Astrocyte (in vitro differentiated cells and primary cell): ENCODE results near the gene GYG1. TPM values are rescaled to one million over a fixed set of nuclear protein-coding genes. Genes with fewer than 3 reads are reported as not detected.

ENCODE experiments used
- DNase-seq: peaks from one replicate; pipeline ENCODE4 v3.0.0-alpha.2; 2010; ENCODE audit warnings: low read depth
- FAIRE-seq: peaks from 2 replicates; lab custom pipeline; 2011; peaks lifted over from hg19 to GRCh38; lab: Jason Lieb, UNC
- H2AFZ ChIP-seq: 2 replicates; pipeline ENCODE4 v1.6.0; 2012; ENCODE audit warnings: low read depth, low read length, inconsistent platforms
- H3K27ac ChIP-seq: 2 replicates; pipeline ENCODE4 v1.5.1; 2011; ENCODE audit warnings: low read depth, low read length, inconsistent platforms
- H3K27me3 ChIP-seq: 2 replicates; pipeline ENCODE4 v1.6.0; 2011; ENCODE audit warnings: low read length, inconsistent platforms; ENCODE audit not compliant: insufficient read depth
- H3K36me3 ChIP-seq: 2 replicates; pipeline ENCODE4 v1.5.1; 2011; ENCODE audit warnings: low read length, inconsistent platforms; ENCODE audit not compliant: insufficient read depth
- H3K4me1 ChIP-seq: 2 replicates; pipeline ENCODE4 v1.5.1; 2011; ENCODE audit warnings: low read length, inconsistent platforms; ENCODE audit not compliant: insufficient read depth
- H3K4me2 ChIP-seq: 2 replicates; pipeline ENCODE4 v1.6.0; 2012; ENCODE audit warnings: low read length, inconsistent platforms
- H3K4me3 ChIP-seq: 2 replicates; pipeline ENCODE4 v1.5.1; 2011; ENCODE audit warnings: low read depth, mild to moderate bottlenecking, low read length, inconsistent platforms; ENCODE audit not compliant: insufficient read depth
- H3K79me2 ChIP-seq: 2 replicates; pipeline ENCODE4 v1.6.0; 2012; ENCODE audit warnings: mild to moderate bottlenecking, low read length, inconsistent platforms; ENCODE audit not compliant: insufficient read depth
- H3K9ac ChIP-seq: 2 replicates; pipeline ENCODE4 v1.6.0; 2012; ENCODE audit warnings: mild to moderate bottlenecking, low read length, inconsistent platforms
- H3K9me3 ChIP-seq: 2 replicates; pipeline ENCODE4 v1.5.1; 2012; ENCODE audit warnings: low read depth, mild to moderate bottlenecking, low read length, inconsistent platforms; ENCODE audit not compliant: insufficient read depth
- H4K20me1 ChIP-seq: 2 replicates; pipeline ENCODE4 v1.6.0; 2012; ENCODE audit warnings: low read length, inconsistent platforms; ENCODE audit not compliant: insufficient read depth
- H3K27ac Mint-ChIP-seq: one replicate; pipeline ENCODE4 v1.8.0; 2021; ENCODE audit warnings: mild to moderate bottlenecking, mixed read lengths; ENCODE audit not compliant: unreplicated experiment
- H3K27me3 Mint-ChIP-seq: one replicate; pipeline ENCODE4 v1.8.0; 2021; ENCODE audit warnings: low read depth, mixed read lengths; ENCODE audit not compliant: unreplicated experiment
- H3K36me3 Mint-ChIP-seq: one replicate; pipeline ENCODE4 v1.8.0; 2021; ENCODE audit warnings: low read depth, mixed read lengths; ENCODE audit not compliant: unreplicated experiment
- H3K4me1 Mint-ChIP-seq: one replicate; pipeline ENCODE4 v1.8.0; 2021; ENCODE audit warnings: low read depth, mixed read lengths; ENCODE audit not compliant: unreplicated experiment
- H3K4me3 Mint-ChIP-seq: one replicate; pipeline ENCODE4 v1.8.0; 2021; ENCODE audit warnings: mild to moderate bottlenecking, moderate library complexity, mixed read lengths; ENCODE audit not compliant: unreplicated experiment
- H3K9me3 Mint-ChIP-seq: one replicate; pipeline ENCODE4 v1.8.0; 2021; ENCODE audit warnings: mild to moderate bottlenecking, mixed read lengths; ENCODE audit not compliant: unreplicated experiment
- EZH2 ChIP-seq: IDR thresholded peaks from 2 replicates; pipeline ENCODE4 v1.6.1; 2012; ENCODE audit warnings: mild to moderate bottlenecking, low read length, inconsistent platforms; ENCODE audit not compliant: insufficient read depth
- total RNA-seq: library from RNA; stranded (reverse); gene quantifications from 2 replicates; pipeline ENCODE4 v1.2.1, GENCODE V29; 2021
- TF ChIP-seq, protein P1 (sequence below): IDR thresholded peaks from 2 replicates; pipeline ENCODE4 v1.5.1; 2011; ENCODE audit warnings: low read depth, mild to moderate bottlenecking, inconsistent platforms, low read length, moderate library complexity; ENCODE audit not compliant: insufficient read depth

GYG1 gene
- total RNA-seq, 1 donor from 2014 or later, result 41.9 TPM

DNA sequence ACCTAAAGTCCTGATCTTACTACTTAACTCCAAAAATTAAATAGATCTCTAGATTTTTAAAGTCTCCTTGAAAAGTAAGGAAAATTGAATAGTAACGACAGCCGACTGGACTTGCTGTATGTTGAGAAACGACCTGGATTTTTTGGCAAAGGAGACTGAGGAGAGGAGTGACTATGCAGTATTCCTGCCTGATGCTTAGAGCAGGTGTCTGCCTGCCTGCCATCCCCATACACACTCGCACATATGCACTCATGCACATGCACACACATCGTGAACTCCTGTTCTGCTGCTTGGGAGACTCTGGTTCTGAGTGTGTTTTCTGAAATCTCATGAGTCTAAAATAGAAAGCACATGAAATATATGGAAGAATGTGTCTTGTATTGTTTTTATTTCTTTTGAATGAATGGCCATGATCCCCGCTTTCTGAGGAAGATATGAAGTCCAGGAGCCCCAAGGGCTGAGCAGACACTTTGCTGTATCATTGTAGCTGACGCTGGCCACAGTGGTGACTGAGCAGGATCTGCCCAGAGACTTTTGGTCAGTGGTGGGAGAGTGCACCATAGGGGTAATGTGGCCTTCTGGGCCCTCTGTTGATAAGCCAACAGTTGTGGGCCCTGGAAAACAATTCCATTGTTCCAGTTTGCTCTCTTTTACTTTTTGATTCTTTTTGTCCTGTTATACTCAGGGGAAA, 16.4 kb downstream of the GYG1 start:
- Mint-ChIP-seq H3K9me3 (no peaks in the 10 kb centered on the region), H3K27me3 (no peaks in the 10 kb centered on the region), H3K27ac (no peak overlapping the region), H3K4me3 (no peak overlapping the region), H3K4me1 (peaks cover 6% of the 10 kb centered on the region), H3K36me3 (peaks cover 19% of the 10 kb centered on the region)
- Histone ChIP-seq H3K4me3 (no peak overlapping the region), H3K9ac (no peak overlapping the region), H4K20me1 (no peaks in the 10 kb centered on the region), H3K4me2 (no peak overlapping the region), H3K9me3 (no peaks in the 10 kb centered on the region), H2AFZ (no peak overlapping the region), H3K27ac (no peak overlapping the region), H3K4me1 (peaks cover 11% of the 10 kb centered on the region), H3K27me3 (no peaks in the 10 kb centered on the region), H3K79me2 (no peaks in the 10 kb centered on the region), H3K36me3 (peaks cover 10% of the 10 kb centered on the region)
- TF ChIP-seq EZH2, result no peak
- TF ChIP-seq, protein P1, sequence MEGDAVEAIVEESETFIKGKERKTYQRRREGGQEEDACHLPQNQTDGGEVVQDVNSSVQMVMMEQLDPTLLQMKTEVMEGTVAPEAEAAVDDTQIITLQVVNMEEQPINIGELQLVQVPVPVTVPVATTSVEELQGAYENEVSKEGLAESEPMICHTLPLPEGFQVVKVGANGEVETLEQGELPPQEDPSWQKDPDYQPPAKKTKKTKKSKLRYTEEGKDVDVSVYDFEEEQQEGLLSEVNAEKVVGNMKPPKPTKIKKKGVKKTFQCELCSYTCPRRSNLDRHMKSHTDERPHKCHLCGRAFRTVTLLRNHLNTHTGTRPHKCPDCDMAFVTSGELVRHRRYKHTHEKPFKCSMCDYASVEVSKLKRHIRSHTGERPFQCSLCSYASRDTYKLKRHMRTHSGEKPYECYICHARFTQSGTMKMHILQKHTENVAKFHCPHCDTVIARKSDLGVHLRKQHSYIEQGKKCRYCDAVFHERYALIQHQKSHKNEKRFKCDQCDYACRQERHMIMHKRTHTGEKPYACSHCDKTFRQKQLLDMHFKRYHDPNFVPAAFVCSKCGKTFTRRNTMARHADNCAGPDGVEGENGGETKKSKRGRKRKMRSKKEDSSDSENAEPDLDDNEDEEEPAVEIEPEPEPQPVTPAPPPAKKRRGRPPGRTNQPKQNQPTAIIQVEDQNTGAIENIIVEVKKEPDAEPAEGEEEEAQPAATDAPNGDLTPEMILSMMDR, result no peak
- DNase-seq (no peak), FAIRE-seq (no peak)

DNA sequence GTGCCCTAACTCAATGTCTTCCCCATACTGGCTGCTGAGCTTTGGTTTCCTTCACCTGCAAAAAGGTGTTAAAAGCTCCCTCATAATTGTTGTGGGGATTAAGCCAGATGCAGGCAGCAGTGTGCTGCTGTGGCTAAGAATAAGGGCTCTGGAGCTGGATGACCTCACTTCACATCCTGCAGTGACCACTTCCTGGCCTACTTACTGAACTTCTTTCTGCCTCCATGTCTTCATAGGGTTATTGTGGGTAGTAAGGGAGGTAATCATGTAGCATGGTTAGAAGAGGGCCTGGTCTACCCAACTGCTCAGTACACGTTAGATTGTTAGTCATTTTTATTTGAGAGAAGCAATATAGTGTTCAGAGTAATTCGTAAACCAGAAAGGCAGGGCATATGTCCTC, 18.4 kb downstream of the GYG1 start:
- H4K20me1 ChIP-seq, result no peaks in the 10 kb centered on the region
- no peaks in the 10 kb centered on the region for H3K27me3 ChIP-seq
- H3K4me3 ChIP-seq, result no peak overlapping the region
- peaks cover 21% of the 10 kb centered on the region for H3K36me3 Mint-ChIP-seq
- H3K36me3 ChIP-seq, result peaks cover 10% of the 10 kb centered on the region
- H3K9me3 ChIP-seq, result no peaks in the 10 kb centered on the region
- no peaks in the 10 kb centered on the region for H3K9me3 Mint-ChIP-seq
- FAIRE-seq (no peak), DNase-seq (no peak)
- H3K27ac ChIP-seq, result no peak overlapping the region
- no peaks in the 10 kb centered on the region for H3K79me2 ChIP-seq
- H3K4me1 Mint-ChIP-seq, result peaks cover 9% of the 10 kb centered on the region
- no peak overlapping the region for H3K27ac Mint-ChIP-seq
- no peak overlapping the region for H3K4me3 Mint-ChIP-seq
- H3K4me2 ChIP-seq, result no peak overlapping the region
- TF ChIP-seq EZH2, result no peak
- TF ChIP-seq, protein P1, result no peak
- H3K27me3 Mint-ChIP-seq, result no peaks in the 10 kb centered on the region
- H3K4me1 ChIP-seq, result peaks cover 16% of the 10 kb centered on the region
- H2AFZ ChIP-seq, result no peak overlapping the region
- no peak overlapping the region for H3K9ac ChIP-seq

DNA sequence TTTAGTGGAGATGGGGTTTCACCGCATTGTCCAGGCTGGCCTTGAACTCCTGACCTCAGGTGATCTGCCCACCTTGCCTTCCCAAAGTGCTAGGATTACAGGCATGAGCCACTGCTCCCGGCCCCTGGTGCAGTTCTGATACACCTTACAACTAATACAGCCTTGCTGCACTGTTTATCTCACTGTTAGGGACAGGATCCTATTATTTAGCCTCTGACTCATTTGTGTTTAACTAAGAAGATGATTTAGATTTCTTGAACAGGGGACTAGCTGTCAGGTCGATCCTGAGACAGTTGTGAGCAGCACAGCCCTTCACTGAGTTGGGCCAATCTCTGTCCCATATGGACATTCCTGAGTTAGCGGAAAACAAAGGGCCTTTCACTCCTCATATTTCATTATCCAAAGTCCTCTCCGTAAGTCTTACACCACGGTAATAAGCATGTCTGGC, 19.2 kb downstream of the GYG1 start:
- Mint-ChIP-seq H3K4me1 (peaks cover 16% of the 10 kb centered on the region), H3K27ac (peak overlapping the region; percentile 41), H3K27me3 (no peaks in the 10 kb centered on the region), H3K9me3 (no peaks in the 10 kb centered on the region), H3K36me3 (peaks cover 24% of the 10 kb centered on the region), H3K4me3 (no peak overlapping the region)
- Histone ChIP-seq H3K4me2 (no peak overlapping the region), H2AFZ (no peak overlapping the region), H3K9ac (no peak overlapping the region), H3K79me2 (no peaks in the 10 kb centered on the region), H3K4me3 (no peak overlapping the region), H4K20me1 (no peaks in the 10 kb centered on the region), H3K9me3 (no peaks in the 10 kb centered on the region), H3K27me3 (no peaks in the 10 kb centered on the region), H3K36me3 (peaks cover 10% of the 10 kb centered on the region), H3K4me1 (peaks cover 22% of the 10 kb centered on the region), H3K27ac (no peak overlapping the region)
- FAIRE-seq, result no peak
- TF ChIP-seq EZH2, result no peak
- TF ChIP-seq, protein P1, result no peak
- peak; percentile 51 for DNase-seq
